Karpas-422 (cell line): ENCODE results near the gene AATK. TPM values are rescaled to one million over a fixed set of nuclear protein-coding genes. Genes with fewer than 3 reads are reported as not detected.

Experiments used
- DNase-seq: peaks from one replicate; pipeline ENCODE4 v3.0.0-alpha.2; 2015
- H2AFZ ChIP-seq: fragments of 200-600 bp; sonication (generic); 2 replicates; pipeline ENCODE4 v1.6.1; 2014; ENCODE audit warnings: antibody characterized with exemption, low read length, mixed read lengths
- H3K27ac ChIP-seq: fragments of 200-600 bp; sonication (generic); 2 replicates; pipeline ENCODE4 v1.5.1; 2014; ENCODE audit warnings: mild to moderate bottlenecking, low read length, moderate library complexity
- H3K27me3 ChIP-seq: fragments of 200-600 bp; sonication (generic); 2 replicates; pipeline ENCODE4 v1.6.1; 2014; ENCODE audit warnings: low read length, mixed read lengths
- H3K36me3 ChIP-seq: fragments of 200-600 bp; sonication (generic); 2 replicates; pipeline ENCODE4 v1.6.1; 2014; ENCODE audit warnings: low read length, mixed read lengths; ENCODE audit not compliant: insufficient read depth
- H3K4me1 ChIP-seq: fragments of 200-600 bp; sonication (generic); 2 replicates; pipeline ENCODE4 v1.6.1; 2014; ENCODE audit warnings: mild to moderate bottlenecking, low read length, mixed read lengths
- H3K4me2 ChIP-seq: fragments of 200-600 bp; sonication (generic); 2 replicates; pipeline ENCODE4 v1.6.1; 2014; ENCODE audit warnings: low read length, low read depth, mild to moderate bottlenecking; ENCODE audit not compliant: poor library complexity, severe bottlenecking
- H3K4me3 ChIP-seq: fragments of 200-600 bp; sonication (generic); 2 replicates; pipeline ENCODE4 v1.5.1; 2014; ENCODE audit warnings: mild to moderate bottlenecking, antibody characterized with exemption, low read length, mixed read lengths
- H3K79me2 ChIP-seq: fragments of 200-600 bp; sonication (generic); 2 replicates; pipeline ENCODE4 v1.6.1; 2014; ENCODE audit warnings: mild to moderate bottlenecking, low read length, mixed read lengths
- H3K9ac ChIP-seq: fragments of 200-600 bp; sonication (generic); 2 replicates; pipeline ENCODE4 v1.6.0; 2014; ENCODE audit warnings: low read length
- H3K9me2 ChIP-seq: fragments of 200-600 bp; sonication (generic), shearing (Covaris generic); replicated peaks from 2 replicates; pipeline ENCODE4 v1.6.0; 2014; ENCODE audit warnings: mild to moderate bottlenecking, low read length, moderate library complexity; ENCODE audit not compliant: insufficient read depth
- H3K9me3 ChIP-seq: fragments of 300-700, 200-600 bp; sonication (generic); 2 replicates; pipeline ENCODE4 v1.6.1; 2014; ENCODE audit warnings: low read length, mixed read lengths
- H4K20me1 ChIP-seq: fragments of 200-600 bp; sonication (generic); 2 replicates; pipeline ENCODE4 v1.6.1; 2014; ENCODE audit warnings: mild to moderate bottlenecking, antibody characterized with exemption, low read length, low read depth; ENCODE audit not compliant: insufficient read depth
- total RNA-seq: library from RNA; depleted of rRNA; stranded (reverse); fragments of >200 nt; shearing (Covaris generic); gene quantifications from 2 replicates; pipeline ENCODE4 v1.2.3, GENCODE V29; 2014; ENCODE audit warnings: low replicate concordance

The AATK gene
- total RNA-seq, 1 experiment from 2014 or later, result not detected

GRCh38 chr17:81130385-81131361 is 35.3 kb downstream of the AATK start:
- no peak for DNase-seq
- H3K4me3 ChIP-seq, result no peak overlapping the region
- no peaks in the 10 kb centered on the region for H3K79me2 ChIP-seq
- H3K27me3 ChIP-seq, result no peaks in the 10 kb centered on the region
- no peak overlapping the region for H3K27ac ChIP-seq
- H3K36me3 ChIP-seq, result no peaks in the 10 kb centered on the region
- no peaks in the 10 kb centered on the region for H3K9me2 ChIP-seq
- no peak overlapping the region for H2AFZ ChIP-seq
- no peak overlapping the region for H3K4me2 ChIP-seq
- H3K9me3 ChIP-seq, result no peaks in the 10 kb centered on the region
- no peaks in the 10 kb centered on the region for H4K20me1 ChIP-seq
- no peak overlapping the region for H3K9ac ChIP-seq
- H3K4me1 ChIP-seq, result no peaks in the 10 kb centered on the region

GRCh38 chr17:81129711-81130367 is 36.2 kb downstream of the AATK start:
- no peak overlapping the region for H3K4me2 ChIP-seq
- DNase-seq, result no peak
- H2AFZ ChIP-seq, result no peak overlapping the region
- no peaks in the 10 kb centered on the region for H4K20me1 ChIP-seq
- no peaks in the 10 kb centered on the region for H3K9me2 ChIP-seq
- H3K27ac ChIP-seq, result no peak overlapping the region
- H3K9me3 ChIP-seq, result no peaks in the 10 kb centered on the region
- no peak overlapping the region for H3K4me3 ChIP-seq
- H3K27me3 ChIP-seq, result no peaks in the 10 kb centered on the region
- no peaks in the 10 kb centered on the region for H3K4me1 ChIP-seq
- H3K9ac ChIP-seq, result no peak overlapping the region
- no peaks in the 10 kb centered on the region for H3K36me3 ChIP-seq
- no peaks in the 10 kb centered on the region for H3K79me2 ChIP-seq

GRCh38 chr17:81129289-81129688 is 36.7 kb downstream of the AATK start:
- Histone ChIP-seq H2AFZ (no peak overlapping the region), H3K4me2 (no peak overlapping the region), H3K27me3 (no peaks in the 10 kb centered on the region), H3K4me3 (no peak overlapping the region), H3K27ac (no peak overlapping the region), H3K9me2 (no peaks in the 10 kb centered on the region), H3K36me3 (no peaks in the 10 kb centered on the region), H3K9me3 (no peaks in the 10 kb centered on the region), H3K79me2 (no peaks in the 10 kb centered on the region), H3K4me1 (no peaks in the 10 kb centered on the region), H4K20me1 (no peaks in the 10 kb centered on the region), H3K9ac (no peak overlapping the region)
- no peak for DNase-seq

- H3K27ac ChIP-seq, result no peak overlapping the region
- no peak overlapping the region for H3K4me3 ChIP-seq
- H3K27me3 ChIP-seq, result no peaks in the 10 kb centered on the region
- H3K9me2 ChIP-seq, result no peaks in the 10 kb centered on the region
- H4K20me1 ChIP-seq, result no peaks in the 10 kb centered on the region
- H3K36me3 ChIP-seq, result no peaks in the 10 kb centered on the region
- H3K79me2 ChIP-seq, result no peaks in the 10 kb centered on the region
- H3K9ac ChIP-seq, result no peak overlapping the region
- H3K4me1 ChIP-seq, result no peaks in the 10 kb centered on the region
- H2AFZ ChIP-seq, result no peak overlapping the region
- DNase-seq, result no peak
- no peak overlapping the region for H3K4me2 ChIP-seq
- no peaks in the 10 kb centered on the region for H3K9me3 ChIP-seq
These were observed 37.2 kb downstream of the AATK start for GRCh38 chr17:81128774-81129173.

- no peaks in the 10 kb centered on the region for H4K20me1 ChIP-seq
- no peak overlapping the region for H3K9ac ChIP-seq
- no peaks in the 10 kb centered on the region for H3K36me3 ChIP-seq
- H3K4me1 ChIP-seq, result no peaks in the 10 kb centered on the region
- no peaks in the 10 kb centered on the region for H3K9me3 ChIP-seq
- H3K27me3 ChIP-seq, result no peaks in the 10 kb centered on the region
- no peaks in the 10 kb centered on the region for H3K79me2 ChIP-seq
- no peak overlapping the region for H3K27ac ChIP-seq
- no peaks in the 10 kb centered on the region for H3K9me2 ChIP-seq
- H3K4me2 ChIP-seq, result no peak overlapping the region
- H2AFZ ChIP-seq, result no peak overlapping the region
- H3K4me3 ChIP-seq, result no peak overlapping the region
- DNase-seq, result no peak
These were observed 37.7 kb downstream of the AATK start for GRCh38 chr17:81128338-81128737.

GRCh38 chr17:81127526-81128177 is 38.4 kb downstream of the AATK start:
- Histone ChIP-seq H4K20me1 (no peaks in the 10 kb centered on the region), H3K27ac (no peak overlapping the region), H3K4me2 (no peak overlapping the region), H3K36me3 (no peaks in the 10 kb centered on the region), H2AFZ (no peak overlapping the region), H3K79me2 (no peaks in the 10 kb centered on the region), H3K9me3 (no peaks in the 10 kb centered on the region), H3K9ac (no peak overlapping the region), H3K9me2 (no peaks in the 10 kb centered on the region), H3K27me3 (no peaks in the 10 kb centered on the region), H3K4me3 (no peak overlapping the region), H3K4me1 (no peaks in the 10 kb centered on the region)
- no peak for DNase-seq

GRCh38 chr17:81127133-81127455 is 38.9 kb downstream of the AATK start:
- H3K4me1 ChIP-seq, result no peaks in the 10 kb centered on the region

More at GRCh38 chr17:81127133-81127455, 38.9 kb downstream of the AATK start:
- Histone ChIP-seq H3K9ac (no peak overlapping the region), H3K4me3 (no peak overlapping the region), H2AFZ (no peak overlapping the region), H3K27me3 (no peaks in the 10 kb centered on the region), H3K4me2 (no peak overlapping the region), H3K79me2 (no peaks in the 10 kb centered on the region), H4K20me1 (no peaks in the 10 kb centered on the region), H3K9me2 (no peaks in the 10 kb centered on the region), H3K9me3 (no peaks in the 10 kb centered on the region), H3K36me3 (no peaks in the 10 kb centered on the region), H3K27ac (no peak overlapping the region)
- no peak for DNase-seq
